ENCODE measurements around the gene ZNRF2. TPM values are rescaled to one million over a fixed set of nuclear protein-coding genes. Genes with fewer than 3 reads are reported as not detected.

Gene ZNRF2
- 10 to 100 TPM; 60.8 to 83.0 (median 69.6) TPM for total RNA-seq

DNA sequence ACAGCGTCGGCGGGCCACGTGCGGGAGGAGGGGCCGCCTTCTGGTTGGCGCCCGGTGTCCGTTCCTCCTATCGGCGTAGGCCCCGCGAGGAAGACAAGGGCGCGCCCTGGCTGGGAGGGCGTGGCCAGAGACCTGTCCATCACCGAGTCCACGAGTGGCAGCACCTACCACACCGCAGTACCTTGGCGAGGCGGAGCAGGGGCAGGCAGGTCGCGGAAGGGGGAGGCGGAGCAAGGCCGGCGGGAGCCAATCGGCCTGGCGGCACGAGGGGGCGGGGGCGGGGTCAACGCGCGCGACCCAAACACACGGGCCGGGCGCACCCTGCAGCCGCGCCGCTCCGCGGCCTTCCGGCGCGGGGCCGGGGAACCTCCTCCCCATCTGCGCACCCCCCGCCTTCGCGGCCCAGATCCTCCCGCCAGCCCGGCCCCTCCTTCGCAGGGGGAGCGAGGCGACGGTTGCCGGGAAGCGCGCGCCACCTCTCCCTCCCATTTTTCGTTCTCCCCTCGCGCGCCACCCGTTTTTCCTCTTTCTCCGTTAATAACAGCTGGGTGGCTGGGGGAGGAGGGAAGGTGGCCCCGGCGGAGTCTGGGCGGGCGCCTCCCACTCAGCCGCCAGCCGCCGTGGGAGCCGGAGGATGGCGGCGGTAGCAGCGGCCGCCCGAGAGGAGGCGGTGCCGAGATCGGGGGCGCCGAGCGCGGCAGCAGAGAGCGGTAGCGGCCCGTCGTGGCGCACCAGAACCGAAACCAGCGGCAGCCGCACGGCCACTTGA lies at the start of gene ZNRF2:
TSS of gene ZNRF2 (plus strand) at position 300 of the 769 bp plus-strand sequence. CDS start 761 bp downstream, outside the sequence.
- intact Hi-C loops (cut with DNase I; ENCODE audit: low total_unique reads), result no loop called here
- H3K36me3 ChIP-seq, result no peaks in the 10 kb centered on the region
- H3K27me3 ChIP-seq, result no peaks in the 10 kb centered on the region
- H3K4me3 ChIP-seq, result peak within 1 kb of the TSS; percentile 78 to 99 (median 96)
- in situ Hi-C loops (cut with MboI; ENCODE audit: low pct_ligation_motif_present in 1 of 4, low pct_unique_long_range_greater_than_20kb in 1 of 4, low sequenced_read_pairs in 3 of 4), result loop anchor here in 2 of 4 donors (10.0 to 25.0 kb wide), 2 partner anchors 120 to 178 kb away; no protein-coding TSS in a partner anchor
- WGBS, 2 donors (ENCODE audit: low coverage in 1 of 2), result 0% methylated on average over 39 of the region's 96 CpGs; no CpG with 5 or more reads in 1 of the 2 donors
- DNase-seq, result peak; percentile 99
- peak within 1 kb of the TSS; percentile 99 to 100 (median 100) for H3K27ac ChIP-seq
- H3K9me3 ChIP-seq, result no peaks in the 10 kb centered on the region
- H3K4me1 ChIP-seq, result peaks cover 5 to 51% (median 34%) of the 10 kb centered on the region in 4 donors
- TF ChIP-seq, protein P1, sequence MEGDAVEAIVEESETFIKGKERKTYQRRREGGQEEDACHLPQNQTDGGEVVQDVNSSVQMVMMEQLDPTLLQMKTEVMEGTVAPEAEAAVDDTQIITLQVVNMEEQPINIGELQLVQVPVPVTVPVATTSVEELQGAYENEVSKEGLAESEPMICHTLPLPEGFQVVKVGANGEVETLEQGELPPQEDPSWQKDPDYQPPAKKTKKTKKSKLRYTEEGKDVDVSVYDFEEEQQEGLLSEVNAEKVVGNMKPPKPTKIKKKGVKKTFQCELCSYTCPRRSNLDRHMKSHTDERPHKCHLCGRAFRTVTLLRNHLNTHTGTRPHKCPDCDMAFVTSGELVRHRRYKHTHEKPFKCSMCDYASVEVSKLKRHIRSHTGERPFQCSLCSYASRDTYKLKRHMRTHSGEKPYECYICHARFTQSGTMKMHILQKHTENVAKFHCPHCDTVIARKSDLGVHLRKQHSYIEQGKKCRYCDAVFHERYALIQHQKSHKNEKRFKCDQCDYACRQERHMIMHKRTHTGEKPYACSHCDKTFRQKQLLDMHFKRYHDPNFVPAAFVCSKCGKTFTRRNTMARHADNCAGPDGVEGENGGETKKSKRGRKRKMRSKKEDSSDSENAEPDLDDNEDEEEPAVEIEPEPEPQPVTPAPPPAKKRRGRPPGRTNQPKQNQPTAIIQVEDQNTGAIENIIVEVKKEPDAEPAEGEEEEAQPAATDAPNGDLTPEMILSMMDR (IDR thresholded peaks at IDR 0.05), result peak; percentile 44 to 74 (median 57)
- TF ChIP-seq POLR2AphosphoS5 (IDR thresholded peaks at IDR 0.05), result peak; percentile 69 to 90 (median 85)
- TF ChIP-seq EP300 (IDR thresholded peaks at IDR 0.05; ENCODE audit: low read depth), result peak; percentile 34
- peak; percentile 89 for TF ChIP-seq POLR2A (IDR thresholded peaks at IDR 0.05)

DNA sequence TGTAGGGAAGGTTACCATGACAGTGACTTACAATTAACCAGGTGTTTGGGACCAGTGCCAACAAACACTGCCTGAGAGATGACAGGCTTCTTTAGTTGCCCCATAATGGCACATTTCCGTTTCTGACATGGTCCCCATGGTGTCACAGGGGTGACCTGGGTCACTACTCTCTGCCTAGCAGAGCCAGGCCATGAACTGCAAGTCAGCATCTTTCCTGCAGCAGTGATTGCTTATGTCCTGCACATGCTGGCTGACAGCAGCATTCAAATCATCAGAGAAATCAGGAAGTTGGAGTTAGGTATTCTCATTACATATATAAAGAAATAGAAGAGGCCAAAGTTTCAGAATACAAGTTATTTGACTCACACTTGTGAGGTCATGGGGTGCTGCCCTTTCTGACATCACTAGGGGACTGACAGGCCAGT lies 47.1 kb upstream of the ZNRF2 start:
- Histone ChIP-seq H3K36me3 (no peaks in the 10 kb centered on the region), H3K4me1 (peaks cover 0 to 13% (median 9%) of the 10 kb centered on the region in 4 donors), H3K27ac (no peak overlapping the region), H3K9me3 (no peaks in the 10 kb centered on the region), H3K27me3 (no peaks in the 10 kb centered on the region), H3K4me3 (no peak overlapping the region)
- intact Hi-C loops (cut with DNase I; ENCODE audit: low total_unique reads) (no loop called here), in situ Hi-C loops (cut with MboI; ENCODE audit: low pct_ligation_motif_present in 1 of 4, low pct_unique_long_range_greater_than_20kb in 1 of 4, low sequenced_read_pairs in 3 of 4) (no loop called here)
- WGBS, 2 donors (ENCODE audit: low coverage in 1 of 2), result 56% methylated on average over 1 of the region's 1 CpG; no CpG with 5 or more reads in 1 of the 2 donors
- TF ChIP-seq POLR2AphosphoS5 (IDR thresholded peaks at IDR 0.05) (no peak), POLR2A (IDR thresholded peaks at IDR 0.05) (no peak), EP300 (IDR thresholded peaks at IDR 0.05; ENCODE audit: low read depth) (no peak)
- TF ChIP-seq, protein P1 (IDR thresholded peaks at IDR 0.05), result no peak
- DNase-seq, result no peak

DNA sequence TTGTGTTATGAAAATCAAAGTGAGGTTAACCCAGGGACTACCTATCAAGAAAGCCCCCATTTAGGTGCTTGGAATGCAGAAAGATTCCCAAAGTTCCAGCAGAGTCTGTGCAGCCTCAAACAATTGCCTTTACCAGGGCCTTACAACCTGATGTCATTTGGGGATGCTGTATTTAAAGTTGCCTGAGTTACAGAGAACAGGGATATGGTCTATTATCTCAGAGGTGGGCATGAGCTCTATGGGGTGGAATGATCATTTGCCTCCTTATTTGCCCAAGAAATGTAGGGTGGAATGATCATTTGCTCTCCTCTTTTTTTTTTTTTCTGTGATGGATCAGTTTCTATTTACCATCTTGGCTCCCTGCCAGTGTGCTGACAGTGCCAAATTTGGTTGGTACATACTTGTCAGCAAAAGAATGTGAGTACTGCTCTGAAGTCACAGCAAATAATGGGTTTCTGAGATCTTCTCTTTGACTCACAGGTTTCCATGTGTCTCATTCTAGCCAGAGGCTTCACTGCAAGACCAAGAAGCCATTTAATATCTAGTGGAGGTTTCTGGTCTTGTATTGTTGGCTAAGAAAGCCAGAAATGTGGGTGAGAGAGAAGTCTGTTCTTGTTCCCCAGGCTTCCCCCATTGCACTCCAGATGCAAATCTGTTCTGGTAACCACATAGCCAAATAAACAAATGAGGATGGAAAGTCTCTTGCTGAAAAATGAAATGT lies 45.5 kb upstream of the ZNRF2 start:
- in situ Hi-C loops (cut with MboI; ENCODE audit: low pct_ligation_motif_present in 1 of 4, low pct_unique_long_range_greater_than_20kb in 1 of 4, low sequenced_read_pairs in 3 of 4), result no loop called here
- Histone ChIP-seq H3K4me3 (no peak overlapping the region), H3K9me3 (no peaks in the 10 kb centered on the region), H3K4me1 (peaks cover 0 to 13% (median 9%) of the 10 kb centered on the region in 4 donors), H3K27ac (no peak overlapping the region), H3K27me3 (no peaks in the 10 kb centered on the region), H3K36me3 (no peaks in the 10 kb centered on the region)
- DNase-seq, result peak; percentile 64
- intact Hi-C loops (cut with DNase I; ENCODE audit: low total_unique reads), result no loop called here
- TF ChIP-seq POLR2AphosphoS5 (IDR thresholded peaks at IDR 0.05) (no peak), EP300 (IDR thresholded peaks at IDR 0.05; ENCODE audit: low read depth) (no peak), POLR2A (IDR thresholded peaks at IDR 0.05) (no peak)
- TF ChIP-seq, protein P1 (IDR thresholded peaks at IDR 0.05), result no peak

DNA sequence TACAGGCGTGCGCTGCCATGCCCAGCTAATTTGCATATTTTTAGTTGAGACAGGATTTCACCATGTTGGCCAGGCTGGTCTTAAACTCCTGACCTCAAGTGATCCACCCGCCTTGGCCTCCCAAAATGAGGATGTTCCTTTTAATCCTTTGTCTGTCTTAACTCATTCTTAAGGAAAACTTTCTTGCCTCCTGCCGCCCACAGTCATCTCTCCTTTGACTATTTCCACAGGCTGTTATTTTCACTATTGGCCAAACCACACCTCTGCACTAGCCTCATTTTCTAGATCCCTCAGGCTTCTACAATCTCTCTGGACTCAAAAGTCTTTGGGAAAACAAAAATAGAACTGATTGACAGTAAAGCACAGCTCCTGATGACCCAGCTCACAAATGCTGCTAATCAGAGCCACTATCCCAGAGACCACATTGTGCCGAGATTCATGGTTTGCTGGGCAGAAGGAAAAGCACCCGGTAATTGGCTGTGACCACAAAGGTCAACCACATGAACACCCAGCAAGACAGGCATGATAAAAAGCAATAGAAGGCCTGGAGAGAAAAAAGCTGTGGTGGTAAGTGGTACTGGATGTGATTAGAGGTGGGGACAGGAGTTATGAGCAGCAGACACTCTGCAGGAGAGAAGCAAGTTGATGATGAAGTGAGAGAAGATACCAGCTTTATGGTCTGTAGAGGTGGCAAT lies 44.1 kb upstream of the ZNRF2 start:
- Histone ChIP-seq H3K9me3 (no peaks in the 10 kb centered on the region), H3K27ac (no peak overlapping the region), H3K4me1 (peaks cover 0 to 13% (median 9%) of the 10 kb centered on the region in 4 donors), H3K36me3 (no peaks in the 10 kb centered on the region), H3K27me3 (no peaks in the 10 kb centered on the region), H3K4me3 (no peak overlapping the region)
- in situ Hi-C loops (cut with MboI; ENCODE audit: low pct_ligation_motif_present in 1 of 4, low pct_unique_long_range_greater_than_20kb in 1 of 4, low sequenced_read_pairs in 3 of 4) (no loop called here), intact Hi-C loops (cut with DNase I; ENCODE audit: low total_unique reads) (no loop called here)
- TF ChIP-seq POLR2AphosphoS5 (IDR thresholded peaks at IDR 0.05) (no peak), POLR2A (IDR thresholded peaks at IDR 0.05) (no peak), EP300 (IDR thresholded peaks at IDR 0.05; ENCODE audit: low read depth) (no peak)
- TF ChIP-seq, protein P1 (IDR thresholded peaks at IDR 0.05), result no peak
- DNase-seq, result no peak
- WGBS, 2 donors (ENCODE audit: low coverage in 1 of 2), result 66 to 74% methylated on average over 5 to 6 of the region's 6 CpGs

Data from transverse colon (tissue), 4 donors.